B cell (primary cell): ENCODE data around the gene TMEM134. TPM values are rescaled to one million over a fixed set of nuclear protein-coding genes. Genes with fewer than 3 reads are reported as not detected.
A peak's percentile ranks its signal among the peaks of the same experiment; 100 is the strongest.

ENCODE experiments used
- ATAC-seq: fragments of 200-7000 bp; cut with Tn5 transposase; one replicate; pipeline ENCODE4 v1.10.0; 2021; ENCODE audit warnings: low read depth, mild to moderate bottlenecking, moderate number of reproducible peaks, moderate library complexity
- CTCF ChIA-PET: fragments of 350-600 bp; sonication (Branson Sonifier 250); formaldehyde crosslinking; loops from one replicate; lab custom pipeline; 2021; ENCODE audit warnings: antibody characterized with exemption, inconsistent platforms; lab: Charles Lee
- POLR2A ChIA-PET: fragments of 350-600 bp; sonication (Branson Sonifier 250); formaldehyde crosslinking; loops from one replicate; lab custom pipeline; 2021; ENCODE audit warnings: antibody characterized with exemption; lab: Charles Lee
- DNase-seq: peaks from one replicate; pipeline ENCODE4 v3.0.0; 2013
- H2AFZ ChIP-seq: 2 replicates; pipeline ENCODE4 v1.6.1; 2012; ENCODE audit warnings: mild to moderate bottlenecking, low read depth, low read length; ENCODE audit not compliant: insufficient read depth, poor library complexity, severe bottlenecking
- H3K27ac ChIP-seq, 2 donors: 1 replicate in 1 of 2; 2 replicates in 1 of 2; pipeline ENCODE4 v1.5.1; 2012 to 2013; ENCODE audit warnings: low read length in 2 of 2, mild to moderate bottlenecking in 2 of 2, moderate library complexity in 1 of 2
- H3K27me3 ChIP-seq, 4 experiments: fragments of 200-600 bp in 1 of 4; sonication (generic) in 1 of 4; replicated peaks in 1 of 4; 1 replicate in 2 of 4; 2 replicates in 2 of 4; pipeline versions ENCODE4 v1.6.1 to v1.7.0; 2013 to 2016; ENCODE audit warnings: low read length in 3 of 4, mild to moderate bottlenecking in 2 of 4, mixed read lengths in 1 of 4, moderate library complexity in 1 of 4; ENCODE audit not compliant: insufficient read depth in 4 of 4, control insufficient read depth in 3 of 4; ENCODE audit errors: control extremely low read depth in 1 of 4
- H3K36me3 ChIP-seq, 2 experiments: replicated peaks in 1 of 2; 1 replicate in 1 of 2; 2 replicates in 1 of 2; pipeline versions ENCODE4 v1.6.1 to v1.7.1; 2013; ENCODE audit warnings: low read length in 1 of 2; ENCODE audit not compliant: insufficient read depth in 2 of 2, control insufficient read depth in 1 of 2; ENCODE audit errors: control extremely low read depth in 1 of 2, extremely low read depth in 1 of 2
- H3K4me1 ChIP-seq, 2 donors: fragments of 200-600 bp in 1 of 2; sonication (generic) in 1 of 2; 1 replicate in 1 of 2; 2 replicates in 1 of 2; pipeline versions ENCODE4 v1.5.1 to v1.6.1; 2013 to 2017; ENCODE audit warnings: low read length in 2 of 2; ENCODE audit not compliant: control insufficient read depth in 2 of 2, insufficient read depth in 2 of 2
- H3K4me2 ChIP-seq: replicated peaks from 2 replicates; pipeline ENCODE3; 2012; ENCODE audit warnings: mild to moderate bottlenecking, low read depth, low read length; ENCODE audit not compliant: poor library complexity, severe bottlenecking
- H3K4me3 ChIP-seq, 5 experiments: fragments of 200-600 bp in 1 of 5; sonication (generic) in 1 of 5; 1 replicate in 3 of 5; 2 replicates in 2 of 5; pipeline versions ENCODE4 v1.5.1 to v1.7.0; 2011 to 2016; ENCODE audit warnings: low read length in 4 of 5, mild to moderate bottlenecking in 4 of 5, low read depth in 2 of 5, control low read depth in 1 of 5, moderate library complexity in 1 of 5; ENCODE audit not compliant: insufficient read depth in 1 of 5; ENCODE audit errors: control extremely low read depth in 1 of 5, extremely low read depth in 1 of 5
- H3K79me2 ChIP-seq: fragments of 200-600 bp; sonication (generic); one replicate; pipeline ENCODE4 v1.6.0; 2016; ENCODE audit warnings: low read length; ENCODE audit not compliant: control insufficient read depth, insufficient read depth
- H3K9ac ChIP-seq: fragments of 200-600 bp; sonication (generic); 2 replicates; pipeline ENCODE4 v1.6.1; 2017; ENCODE audit warnings: mild to moderate bottlenecking, low read length, moderate library complexity
- H3K9me3 ChIP-seq, 3 donors: one replicate each; pipeline versions ENCODE4 v1.6.1 to v1.7.1; 2013; ENCODE audit warnings: low read length in 2 of 3; ENCODE audit not compliant: control insufficient read depth in 2 of 3, insufficient read depth in 1 of 3; ENCODE audit errors: control extremely low read depth in 1 of 3
- H4K20me1 ChIP-seq: 2 replicates; pipeline ENCODE4 v1.6.0; 2012; ENCODE audit warnings: mild to moderate bottlenecking, low read length; ENCODE audit not compliant: insufficient read depth, control insufficient read depth, poor library complexity, severe bottlenecking
- H3K27ac Mint-ChIP-seq: one replicate; pipeline ENCODE4 v1.8.0; 2021; ENCODE audit warnings: mixed read lengths
- H3K27me3 Mint-ChIP-seq: one replicate; pipeline ENCODE4 v1.8.0; 2021; ENCODE audit warnings: mixed read lengths
- H3K4me1 Mint-ChIP-seq: one replicate; pipeline ENCODE4 v1.8.0; 2021; ENCODE audit warnings: mixed read lengths
- H3K4me3 Mint-ChIP-seq: one replicate; pipeline ENCODE4 v1.8.0; 2021; ENCODE audit warnings: mixed read lengths
- H3K9me3 Mint-ChIP-seq: one replicate; pipeline ENCODE4 v1.8.0; 2022; ENCODE audit warnings: mixed read lengths; ENCODE audit not compliant: insufficient read depth
- EZH2 ChIP-seq: IDR thresholded peaks from 2 replicates; pipeline ENCODE4 v1.6.1; 2012; ENCODE audit warnings: borderline replicate concordance, low read depth, mild to moderate bottlenecking, moderate library complexity, low read length; ENCODE audit not compliant: insufficient read depth, poor library complexity, severe bottlenecking
- WGBS: methylation state at CpG from one replicate; pipeline ENCODE4 v1.1.5; 2013; ENCODE audit warnings: missing lambda C conversion rate; ENCODE audit not compliant: insufficient coverage; 5-methylcytosine and 5-hydroxymethylcytosine counted together
- intact Hi-C: fragments of 100-400 bp; cut with micrococcal nuclease; formaldehyde crosslinking; loops from one replicate; pipeline ENCODE4 v1.10.0; 2022
- polyA minus RNA-seq: library from RNA; depleted of rRNA, polyadenylated mRNA; stranded (reverse); fragments of >200 nt; gene quantifications from 2 replicates; pipeline ENCODE4 v1.2.3, GENCODE V29; 2012
- polyA plus RNA-seq: library from polyadenylated mRNA; depleted of rRNA; stranded (reverse); fragments of >200 nt; gene quantifications from 2 replicates; pipeline ENCODE4 v1.2.3, GENCODE V29; 2012
- total RNA-seq, 2 donors: library from RNA; stranded (reverse); fragments of 120-200 nt in 1 of 2; gene quantifications; 1 replicate in 1 of 2; 2 replicates in 1 of 2; pipeline versions ENCODE4 v1.2.3 to v1.2.4, GENCODE V29; 2013 to 2022
- TF ChIP-seq, protein P1 (sequence below): fragments of 200-600 bp; IDR thresholded peaks from one replicate; pipeline ENCODE4 v1.8.0; 2022; ENCODE audit warnings: antibody characterized with exemption, mild to moderate bottlenecking

Gene TMEM134, protein sequence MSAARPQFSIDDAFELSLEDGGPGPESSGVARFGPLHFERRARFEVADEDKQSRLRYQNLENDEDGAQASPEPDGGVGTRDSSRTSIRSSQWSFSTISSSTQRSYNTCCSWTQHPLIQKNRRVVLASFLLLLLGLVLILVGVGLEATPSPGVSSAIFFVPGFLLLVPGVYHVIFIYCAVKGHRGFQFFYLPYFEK
- total RNA-seq, result 154 and 167 TPM in 2 replicates
- 34.6 TPM for total RNA-seq (2013)
- 197 and 261 TPM in 2 replicates for polyA plus RNA-seq
- 90.5 and 112 TPM in 2 replicates for polyA minus RNA-seq

DNA sequence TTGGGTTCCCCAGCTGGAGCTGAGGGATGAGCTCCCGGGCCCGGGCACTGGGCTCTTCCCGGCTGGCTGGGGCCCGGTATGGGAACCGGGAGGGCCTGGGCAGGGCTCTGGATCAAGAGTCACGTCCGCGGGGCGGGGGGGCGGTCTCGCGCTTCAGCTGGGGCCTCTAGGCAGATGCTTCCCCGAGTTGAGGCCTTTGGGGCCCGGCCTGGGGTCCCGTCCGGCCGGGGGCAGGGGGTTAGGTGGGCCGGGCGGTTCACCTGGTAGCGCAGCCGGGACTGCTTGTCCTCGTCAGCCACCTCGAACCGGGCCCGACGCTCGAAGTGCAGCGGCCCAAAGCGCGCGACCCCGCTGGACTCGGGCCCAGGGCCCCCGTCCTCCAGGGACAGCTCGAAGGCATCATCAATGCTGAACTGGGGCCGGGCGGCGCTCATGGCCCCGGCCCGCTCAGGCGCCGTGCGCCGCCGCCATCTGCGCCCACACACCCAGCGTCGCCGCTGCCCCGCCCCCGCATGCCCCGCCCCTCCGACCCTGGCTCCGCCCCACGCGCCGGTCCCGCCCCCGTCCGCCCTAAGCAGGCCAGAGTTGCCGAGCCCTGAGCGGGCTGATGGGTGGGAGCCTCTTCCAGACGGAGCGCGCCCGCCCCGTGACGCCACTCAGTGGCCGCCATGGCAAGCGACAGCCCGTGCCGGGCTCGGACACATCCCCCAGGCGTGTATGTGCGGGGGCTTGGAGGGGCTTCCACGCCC is at the start of gene TMEM134:
TSS of gene TMEM134 (minus strand) at position 493 of the 749 bp plus-strand sequence. CDS start at position 434, 59 bp downstream.
- peaks cover 0 to 5% (median 0%) of the 10 kb centered on the region in 3 donors for H3K9me3 ChIP-seq
- under 1% methylated on average over 76 of the region's 76 CpGs for WGBS
- TF ChIP-seq, protein P1, sequence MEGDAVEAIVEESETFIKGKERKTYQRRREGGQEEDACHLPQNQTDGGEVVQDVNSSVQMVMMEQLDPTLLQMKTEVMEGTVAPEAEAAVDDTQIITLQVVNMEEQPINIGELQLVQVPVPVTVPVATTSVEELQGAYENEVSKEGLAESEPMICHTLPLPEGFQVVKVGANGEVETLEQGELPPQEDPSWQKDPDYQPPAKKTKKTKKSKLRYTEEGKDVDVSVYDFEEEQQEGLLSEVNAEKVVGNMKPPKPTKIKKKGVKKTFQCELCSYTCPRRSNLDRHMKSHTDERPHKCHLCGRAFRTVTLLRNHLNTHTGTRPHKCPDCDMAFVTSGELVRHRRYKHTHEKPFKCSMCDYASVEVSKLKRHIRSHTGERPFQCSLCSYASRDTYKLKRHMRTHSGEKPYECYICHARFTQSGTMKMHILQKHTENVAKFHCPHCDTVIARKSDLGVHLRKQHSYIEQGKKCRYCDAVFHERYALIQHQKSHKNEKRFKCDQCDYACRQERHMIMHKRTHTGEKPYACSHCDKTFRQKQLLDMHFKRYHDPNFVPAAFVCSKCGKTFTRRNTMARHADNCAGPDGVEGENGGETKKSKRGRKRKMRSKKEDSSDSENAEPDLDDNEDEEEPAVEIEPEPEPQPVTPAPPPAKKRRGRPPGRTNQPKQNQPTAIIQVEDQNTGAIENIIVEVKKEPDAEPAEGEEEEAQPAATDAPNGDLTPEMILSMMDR, result peak; percentile 63
- no peak for TF ChIP-seq EZH2
- peak within 1 kb of the TSS; percentile 98 for H3K4me2 ChIP-seq
- intact Hi-C loops, result loop anchor here (1.0 kb wide), 8 partner anchors 14 to 115 kb away; partner anchors contain the start of genes AIP, PPP1CA, PTPRCAP and RAD9A
- no peaks in the 10 kb centered on the region for H3K27me3 Mint-ChIP-seq
- H3K36me3 ChIP-seq, result peaks cover 2 to 9% of the 10 kb centered on the region in 2 experiments
- H3K4me1 Mint-ChIP-seq, result peaks cover 50% of the 10 kb centered on the region
- H3K9me3 Mint-ChIP-seq, result no peaks in the 10 kb centered on the region
- H3K4me3 ChIP-seq, result peak within 1 kb of the TSS; percentile 61 to 96 (median 91)
- H3K27ac ChIP-seq, result peak within 1 kb of the TSS; percentile 78 to 87
- H2AFZ ChIP-seq, result peak within 1 kb of the TSS; percentile 78
- H3K4me1 ChIP-seq, result peaks cover 33 to 57% of the 10 kb centered on the region in 2 donors
- H3K27me3 ChIP-seq, result no peaks in the 10 kb centered on the region
- ATAC-seq, result peak; percentile 75
- H4K20me1 ChIP-seq, result peaks cover 10% of the 10 kb centered on the region
- peak within 1 kb of the TSS; percentile 95 for H3K27ac Mint-ChIP-seq
- H3K79me2 ChIP-seq, result peaks cover 44% of the 10 kb centered on the region
- H3K4me3 Mint-ChIP-seq, result peak within 1 kb of the TSS; percentile 95
- ChIA-PET POLR2A (interaction anchor here (0.8 to 10.4 kb wide), 20 partner anchors 9 to 115 kb away, joined by 3 to 215 read pairs (median 9); partner anchors contain the start of genes AIP, CABP4, CDK2AP2 and CORO1B), CTCF (interaction anchor here (0.6 to 6.7 kb wide), 20 partner anchors 10 to 126 kb away, joined by 3 to 64 read pairs (median 5); partner anchors contain the start of genes AIP, CABP4, CORO1B and PITPNM1)
- peak; percentile 92 for DNase-seq
- H3K9ac ChIP-seq, result peak within 1 kb of the TSS; percentile 91
